Right lobe of liver (tissue), 6 donors: ENCODE measurements around the gene CFAP161. TPM values are rescaled to one million over a fixed set of nuclear protein-coding genes. Genes with fewer than 3 reads are reported as not detected.
"Not testable (repeated sequence)": the region's sequence is repeated elsewhere in the genome, so short reads cannot be mapped to it uniquely, and the experiment has no call there.

ENCODE experiments used
- ATAC-seq, 4 donors: fragments of 200-7000 bp; cut with Tn5 transposase; one replicate each; pipeline ENCODE4 v1.9.1; 2020; ENCODE audit warnings: mild to moderate bottlenecking in 4 of 4, moderate library complexity in 4 of 4
- DNase-seq, 3 donors: peaks; one replicate each; pipeline ENCODE4 v3.0.0-alpha.2; 2020
- H3K27ac ChIP-seq, 3 donors: fragments of 200-600 bp; one replicate each; pipeline ENCODE4 v1.8.0; 2022
- H3K27me3 ChIP-seq, 2 donors: fragments of 200-600 bp; one replicate each; pipeline ENCODE4 v1.8.0; 2022
- H3K36me3 ChIP-seq, 4 donors: fragments of 200-600 bp; sonication (generic) in 1 of 4; one replicate each; pipeline versions ENCODE4 v1.5.1 to v1.8.0; 2017 to 2022; ENCODE audit warnings: control low read depth in 1 of 4
- H3K4me1 ChIP-seq, 4 donors: fragments of 200-600 bp; sonication (generic) in 1 of 4; one replicate each; pipeline versions ENCODE4 v1.5.1 to v1.8.0; 2017 to 2022; ENCODE audit warnings: control low read depth in 1 of 4
- H3K4me3 ChIP-seq, 3 donors: fragments of 200-600 bp; one replicate each; pipeline ENCODE4 v1.8.0; 2022
- H3K9me3 ChIP-seq, 4 donors: fragments of 200-600 bp; sonication (generic) in 1 of 4; one replicate each; pipeline versions ENCODE4 v1.5.1 to v1.8.0; 2017 to 2022; ENCODE audit warnings: control low read depth in 1 of 4
- POLR2A ChIP-seq: fragments of 450-650 bp; IDR thresholded peaks from one replicate; pipeline ENCODE4 v1.6.1; 2017; ENCODE audit warnings: antibody characterized with exemption, mild to moderate bottlenecking
- WGBS: methylation state at CpG from one replicate; pipeline ENCODE4 v1.1.6; 2018; ENCODE audit warnings: low coverage, low lambda C conversion rate; ENCODE audit not compliant: insufficient coverage; ENCODE audit errors: missing lambda C conversion rate; 5-methylcytosine and 5-hydroxymethylcytosine counted together
- intact Hi-C, 2 donors: fragments of 100-400 bp; cut with DNase I; formaldehyde crosslinking; loops; one replicate each; pipeline versions ENCODE4 v1.11.2 to v1.14.1; 2022
- total RNA-seq, 6 experiments: library from RNA; depleted of rRNA in 2 of 6; stranded (reverse); fragments of >200 nt in 2 of 6; fragmentation: NEBNext Ultra II Directional in 3 of 6; extraction: Animal tissue kit (Norgen Biotek cat#: 25700) in 3 of 6; gene quantifications; one replicate each; pipeline versions ENCODE4 v1.1.0 to v1.2.4, GENCODE V29; 2016 to 2023
- TF ChIP-seq, protein P1 (sequence below), 4 donors: fragments of 200-600 bp in 3 of 4; fragments of 450-650 bp in 1 of 4; IDR thresholded peaks; one replicate each; pipeline versions ENCODE4 v1.5.1 to v1.8.0; 2016 to 2022; ENCODE audit warnings: antibody characterized with exemption in 4 of 4, mild to moderate bottlenecking in 2 of 4
- donor health status: DM: no; HTN: yes; CAD: no.
- donor health status: DM: no; HTN: no; CAD: no.
- donor health status: DM: no; HTN: no; CAD: no.
- donor health status: DM: no; HTN: yes; CAD: no.
- donor health status: DM: no; HTN: yes; CAD: no.

CFAP161 gene
- total RNA-seq, 6 experiments from 2014 or later, result 0.25 to 0.42 TPM; not detected in 4

DNA sequence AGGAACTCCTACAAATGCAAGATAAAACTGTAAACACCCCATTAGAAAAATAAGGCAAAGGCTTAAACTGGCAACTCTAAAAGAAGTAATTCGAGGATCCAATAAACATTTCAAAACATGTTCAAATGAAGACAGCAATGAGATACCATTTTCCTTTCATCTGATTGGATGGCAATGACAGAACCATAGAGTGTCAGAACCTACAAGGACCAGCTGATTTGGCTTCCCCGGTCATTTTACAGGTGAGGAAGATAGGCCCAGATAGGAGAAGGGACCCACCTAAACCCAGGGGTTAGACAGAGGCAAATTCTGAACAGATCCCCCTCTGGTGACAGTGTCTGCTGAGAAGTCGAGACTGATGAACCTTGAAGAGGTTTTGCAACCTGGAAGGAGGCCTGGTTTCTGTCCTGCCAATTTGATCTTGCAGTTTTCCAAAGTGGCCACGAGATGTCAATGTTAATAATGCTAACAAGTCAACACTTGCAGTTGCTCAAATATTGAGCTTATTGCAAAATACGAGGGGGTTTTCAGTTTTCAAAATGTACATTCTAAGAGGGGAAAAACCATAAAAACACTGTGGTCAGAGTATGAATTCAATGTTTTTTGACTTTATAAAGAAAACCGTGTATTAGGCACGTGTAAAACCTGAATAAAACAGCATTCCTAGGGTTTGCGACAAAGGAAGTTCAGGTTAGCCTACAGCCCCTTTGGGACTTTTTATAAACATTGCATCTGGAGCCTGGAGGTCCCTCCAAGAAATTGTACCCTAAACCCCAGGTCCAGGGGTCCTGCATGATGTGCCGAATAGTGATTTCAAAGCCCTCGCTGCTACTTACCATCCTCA, 21.5 kb downstream of the CFAP161 start:
- WGBS, result 36% methylated on average over 9 of the region's 10 CpGs
- no peaks in the 10 kb centered on the region for H3K27me3 ChIP-seq
- ATAC-seq, result peak; percentile 80 to 95 (median 87)
- no peaks in the 10 kb centered on the region for H3K36me3 ChIP-seq
- no peaks in the 10 kb centered on the region for H3K4me1 ChIP-seq
- no peak overlapping the region for H3K4me3 ChIP-seq
- intact Hi-C loops, result no loop called here
- H3K27ac ChIP-seq, result no peak overlapping the region
- peak in 1 of 3 donors; percentile 52 for DNase-seq
- H3K9me3 ChIP-seq, result no peaks in the 10 kb centered on the region
- TF ChIP-seq, protein P1, sequence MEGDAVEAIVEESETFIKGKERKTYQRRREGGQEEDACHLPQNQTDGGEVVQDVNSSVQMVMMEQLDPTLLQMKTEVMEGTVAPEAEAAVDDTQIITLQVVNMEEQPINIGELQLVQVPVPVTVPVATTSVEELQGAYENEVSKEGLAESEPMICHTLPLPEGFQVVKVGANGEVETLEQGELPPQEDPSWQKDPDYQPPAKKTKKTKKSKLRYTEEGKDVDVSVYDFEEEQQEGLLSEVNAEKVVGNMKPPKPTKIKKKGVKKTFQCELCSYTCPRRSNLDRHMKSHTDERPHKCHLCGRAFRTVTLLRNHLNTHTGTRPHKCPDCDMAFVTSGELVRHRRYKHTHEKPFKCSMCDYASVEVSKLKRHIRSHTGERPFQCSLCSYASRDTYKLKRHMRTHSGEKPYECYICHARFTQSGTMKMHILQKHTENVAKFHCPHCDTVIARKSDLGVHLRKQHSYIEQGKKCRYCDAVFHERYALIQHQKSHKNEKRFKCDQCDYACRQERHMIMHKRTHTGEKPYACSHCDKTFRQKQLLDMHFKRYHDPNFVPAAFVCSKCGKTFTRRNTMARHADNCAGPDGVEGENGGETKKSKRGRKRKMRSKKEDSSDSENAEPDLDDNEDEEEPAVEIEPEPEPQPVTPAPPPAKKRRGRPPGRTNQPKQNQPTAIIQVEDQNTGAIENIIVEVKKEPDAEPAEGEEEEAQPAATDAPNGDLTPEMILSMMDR (IDR thresholded peaks at IDR 0.05), result peak; percentile 57 to 66 (median 62)
- no peak for TF ChIP-seq POLR2A

DNA sequence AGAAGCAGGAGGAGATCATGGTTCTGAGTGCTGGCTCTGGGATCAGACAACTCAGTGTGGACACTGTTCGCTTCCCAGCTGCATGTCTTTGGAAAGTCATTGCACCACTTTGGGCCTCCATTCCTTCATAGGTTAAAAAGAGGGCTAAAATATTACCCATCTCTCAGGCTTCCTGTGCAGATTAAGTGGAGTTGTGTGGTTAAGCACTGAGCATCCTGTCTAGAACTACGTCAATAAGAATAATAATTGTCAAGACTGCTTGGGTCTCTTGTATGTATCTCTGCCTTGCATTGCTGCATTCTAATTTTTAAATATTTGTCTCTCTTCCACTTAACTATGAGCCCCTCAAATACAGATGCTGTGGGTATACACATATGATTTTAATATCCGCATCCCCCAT, 22.3 kb downstream of the CFAP161 start:
- H3K27ac ChIP-seq, result no peak overlapping the region
- DNase-seq, result no peak
- ATAC-seq, result no peak
- no peak for TF ChIP-seq POLR2A
- TF ChIP-seq, protein P1 (IDR thresholded peaks at IDR 0.05), result no peak
- H3K4me1 ChIP-seq, result no peaks in the 10 kb centered on the region
- no peaks in the 10 kb centered on the region for H3K9me3 ChIP-seq
- H3K27me3 ChIP-seq, result no peaks in the 10 kb centered on the region
- intact Hi-C loops, result no loop called here
- H3K36me3 ChIP-seq, result no peaks in the 10 kb centered on the region
- WGBS, result 92% methylated on average over 3 of the region's 3 CpGs
- no peak overlapping the region for H3K4me3 ChIP-seq

DNA sequence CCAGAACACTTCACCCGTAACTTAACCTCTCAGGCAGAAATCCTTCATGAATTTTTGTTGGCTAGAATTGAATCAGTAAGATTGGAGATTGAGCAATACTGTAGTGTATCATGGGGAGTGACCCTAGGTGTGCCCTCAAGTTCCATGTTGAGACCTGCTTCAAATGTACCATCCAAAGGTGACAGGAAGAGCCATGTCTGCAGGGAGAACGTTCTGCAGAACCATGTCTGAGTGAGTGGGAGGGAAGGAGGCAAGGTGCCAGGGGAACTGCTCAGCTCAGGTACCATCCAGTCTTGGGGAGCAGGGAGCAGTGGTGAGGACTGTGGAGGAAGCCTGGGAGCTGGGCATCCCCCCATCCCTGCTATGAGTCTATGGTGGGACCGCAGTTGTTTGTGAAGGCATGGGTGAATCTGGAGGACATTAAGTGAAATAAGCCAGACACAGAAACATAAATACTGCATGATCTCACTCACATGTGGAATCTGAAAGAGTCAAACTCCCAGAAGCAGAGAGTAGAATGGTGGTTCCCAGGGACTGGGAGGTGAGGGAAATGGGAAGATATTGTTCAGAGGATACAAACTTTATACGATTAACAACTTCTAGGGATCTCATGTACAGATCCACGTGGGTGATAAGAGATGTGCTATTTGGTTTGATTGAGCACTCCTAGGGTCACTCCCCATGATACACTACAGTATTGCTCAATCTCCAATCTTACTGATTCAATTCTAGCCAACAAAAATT, 23.3 kb downstream of the CFAP161 start:
- 40% methylated on average over 2 of the region's 5 CpGs for WGBS
- Histone ChIP-seq H3K9me3 (no peaks in the 10 kb centered on the region), H3K4me1 (no peaks in the 10 kb centered on the region), H3K27me3 (no peaks in the 10 kb centered on the region), H3K27ac (no peak overlapping the region), H3K36me3 (no peaks in the 10 kb centered on the region), H3K4me3 (no peak overlapping the region)
- no peak for DNase-seq
- TF ChIP-seq POLR2A, result no peak
- TF ChIP-seq, protein P1 (IDR thresholded peaks at IDR 0.05), result no peak
- intact Hi-C loops, result no loop called here
- ATAC-seq, result peak in 3 of 4 donors; percentile 26 to 49 (median 38)

DNA sequence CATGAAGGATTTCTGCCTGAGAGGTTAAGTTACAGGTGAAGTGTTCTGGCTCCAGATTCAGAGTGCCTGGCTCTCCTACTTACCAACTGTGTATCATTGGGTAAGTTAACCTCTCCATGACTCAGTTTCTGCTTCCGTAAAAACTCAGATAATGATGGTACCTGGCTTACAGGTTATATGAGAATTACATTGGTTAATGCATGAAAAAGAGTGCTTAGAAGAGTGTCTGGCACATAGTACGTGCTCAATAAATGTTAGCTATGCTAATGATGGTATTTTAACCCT, 23.8 kb downstream of the CFAP161 start:
- Histone ChIP-seq H3K4me1 (no peaks in the 10 kb centered on the region), H3K9me3 (no peaks in the 10 kb centered on the region), H3K27ac (no peak overlapping the region), H3K4me3 (no peak overlapping the region), H3K36me3 (no peaks in the 10 kb centered on the region), H3K27me3 (no peaks in the 10 kb centered on the region)
- TF ChIP-seq POLR2A, result no peak
- TF ChIP-seq, protein P1 (IDR thresholded peaks at IDR 0.05), result no peak
- 85% methylated on average over 2 of the region's 2 CpGs for WGBS
- no peak for DNase-seq
- intact Hi-C loops, result no loop called here
- ATAC-seq, result no peak

DNA sequence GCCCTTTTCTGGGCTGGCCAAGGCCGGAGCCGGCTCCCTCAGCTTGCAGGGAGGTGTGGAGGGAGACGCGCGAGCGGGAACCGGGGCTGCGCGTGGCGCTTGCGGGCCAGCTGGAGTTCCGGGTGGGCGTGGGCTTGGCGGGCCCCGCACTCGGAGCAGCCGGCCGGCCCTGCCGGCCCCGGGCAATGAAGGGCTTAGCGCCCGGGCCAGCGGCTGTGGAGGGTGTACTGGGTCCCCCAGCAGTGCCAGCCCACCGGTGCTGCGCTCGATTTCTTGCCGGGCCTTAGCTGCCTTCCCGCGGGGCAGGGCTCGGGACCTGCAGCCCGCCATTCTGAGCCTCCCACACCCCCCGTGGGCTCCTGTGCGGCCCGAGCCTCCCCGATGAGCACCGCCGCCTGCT, 24.5 kb downstream of the CFAP161 start:
- not testable (repeated sequence) for ATAC-seq

More for the DNA sequence above, 24.5 kb downstream of the CFAP161 start:
- H3K4me1 ChIP-seq, H3K36me3 ChIP-seq, H3K4me3 ChIP-seq, H3K27ac ChIP-seq, DNase-seq, H3K9me3 ChIP-seq, H3K27me3 ChIP-seq, intact Hi-C loops: not testable (repeated sequence)
- no CpG with 5 or more reads among the region's 37 CpGs for WGBS
